ENCODE data around the gene C11orf52. TPM values are rescaled to one million over a fixed set of nuclear protein-coding genes. Genes with fewer than 3 reads are reported as not detected.

Gene C11orf52
- total RNA-seq, 1 experiment from 2014 or later = 4.0 TPM

DNA sequence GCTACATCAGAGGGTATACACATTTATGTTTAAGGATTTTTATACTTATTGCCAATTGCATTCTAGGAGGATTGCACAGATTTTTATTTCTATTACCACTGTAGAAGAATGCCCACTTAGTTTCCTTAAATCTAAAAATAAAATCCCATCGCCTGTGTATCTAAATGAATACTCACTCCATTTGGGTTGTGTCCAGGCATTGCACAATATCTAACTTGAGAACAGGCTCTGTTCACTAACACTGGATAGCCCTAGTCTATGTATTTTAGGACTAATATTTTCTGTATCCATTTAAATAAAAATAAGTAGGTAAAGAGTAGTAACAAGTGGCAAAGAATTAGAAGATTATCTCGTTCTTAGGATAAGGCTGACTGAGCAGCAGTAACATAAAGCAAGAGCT, 4.1 kb downstream of the C11orf52 start:
- Histone ChIP-seq H3K79me2 (ENCODE audit: insufficient read depth, low read length) (no peaks in the 10 kb centered on the region), H3K27me3 (ENCODE audit: insufficient read depth, low read length) (no peaks in the 10 kb centered on the region), H2BK5ac (ENCODE audit: insufficient read length, low read length) (no peak overlapping the region), H3K4ac (ENCODE audit: low read depth, low read length) (no peak overlapping the region), H4K20me1 (ENCODE audit: control insufficient read depth, insufficient read depth, insufficient read length) (no peaks in the 10 kb centered on the region), H3K56ac (ENCODE audit: insufficient read length, low read depth, low read length) (no peak overlapping the region), H2BK20ac (ENCODE audit: low read depth, low read length, poor library complexity, severe bottlenecking) (no peak overlapping the region), H2BK120ac (ENCODE audit: low read depth, low read length, poor library complexity, severe bottlenecking) (no peak overlapping the region), H3K27ac (ENCODE audit: insufficient read length, low read depth, low read length) (no peak overlapping the region), H3K23me2 (ENCODE audit: insufficient read length, low read depth, low read length, poor library complexity, severe bottlenecking) (peaks cover 5% of the 10 kb centered on the region), H2BK12ac (ENCODE audit: insufficient read length, low read depth, low read length) (no peak overlapping the region), H3K4me2 (ENCODE audit: insufficient read depth, insufficient read length, low read length) (no peak overlapping the region), H3T11ph (ENCODE audit: low read length) (no peak overlapping the region), H3K18ac (ENCODE audit: insufficient read length, low read depth, low read length) (no peak overlapping the region), H3K9me3 (ENCODE audit: control insufficient read depth, low read depth, low read length) (no peaks in the 10 kb centered on the region), H3K14ac (ENCODE audit: insufficient read depth, low read length) (no peak overlapping the region), H3K23ac (ENCODE audit: insufficient read length, low read depth, low read length) (no peak overlapping the region), H2AFZ (ENCODE audit: low read length) (no peak overlapping the region), H3K9ac (ENCODE audit: extremely low read depth, insufficient read length, low read length) (no peak overlapping the region), H4K5ac (ENCODE audit: insufficient read length, low read depth, low read length) (no peak overlapping the region), H4K8ac (replicated peaks; ENCODE audit: insufficient read length, low read depth, low read length) (no peak overlapping the region), H2AK5ac (ENCODE audit: insufficient read length, low read length) (no peak overlapping the region), H3K4me1 (ENCODE audit: insufficient read depth, low read length) (peaks cover 3% of the 10 kb centered on the region; the same call in 1 of the 2 replicates), H4K91ac (ENCODE audit: insufficient read length, low read depth, low read length) (no peak overlapping the region), H2BK15ac (ENCODE audit: low read depth, low read length) (no peak overlapping the region), H3K79me1 (ENCODE audit: insufficient read depth, low read depth, low read length, poor library complexity, severe bottlenecking) (no peaks in the 10 kb centered on the region)
- Mint-ChIP-seq H3K27me3 (ENCODE audit: low read depth) (no peaks in the 10 kb centered on the region), H3K4me1 (peaks cover 42 to 46% of the 10 kb centered on the region in 2 experiments), H3K27ac (peak overlapping the region in 2 of 3 experiments; percentile 37 to 88; a peak in 3 of 7 replicates), H3K4me3 (no peak overlapping the region), H3K9me3 (no peaks in the 10 kb centered on the region), H3K36me3 (ENCODE audit: insufficient read depth in 1 of 3, low read depth in 3 of 3) (no peaks in the 10 kb centered on the region)
- no CpG with 5 or more reads among the region's 2 CpGs for WGBS (ENCODE audit: extremely low coverage, insufficient read length, low lambda C conversion rate)
- TF ChIP-seq, protein P1, sequence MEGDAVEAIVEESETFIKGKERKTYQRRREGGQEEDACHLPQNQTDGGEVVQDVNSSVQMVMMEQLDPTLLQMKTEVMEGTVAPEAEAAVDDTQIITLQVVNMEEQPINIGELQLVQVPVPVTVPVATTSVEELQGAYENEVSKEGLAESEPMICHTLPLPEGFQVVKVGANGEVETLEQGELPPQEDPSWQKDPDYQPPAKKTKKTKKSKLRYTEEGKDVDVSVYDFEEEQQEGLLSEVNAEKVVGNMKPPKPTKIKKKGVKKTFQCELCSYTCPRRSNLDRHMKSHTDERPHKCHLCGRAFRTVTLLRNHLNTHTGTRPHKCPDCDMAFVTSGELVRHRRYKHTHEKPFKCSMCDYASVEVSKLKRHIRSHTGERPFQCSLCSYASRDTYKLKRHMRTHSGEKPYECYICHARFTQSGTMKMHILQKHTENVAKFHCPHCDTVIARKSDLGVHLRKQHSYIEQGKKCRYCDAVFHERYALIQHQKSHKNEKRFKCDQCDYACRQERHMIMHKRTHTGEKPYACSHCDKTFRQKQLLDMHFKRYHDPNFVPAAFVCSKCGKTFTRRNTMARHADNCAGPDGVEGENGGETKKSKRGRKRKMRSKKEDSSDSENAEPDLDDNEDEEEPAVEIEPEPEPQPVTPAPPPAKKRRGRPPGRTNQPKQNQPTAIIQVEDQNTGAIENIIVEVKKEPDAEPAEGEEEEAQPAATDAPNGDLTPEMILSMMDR (conservative IDR thresholded peaks at IDR 0.05) = no peak
- DNase-seq = no peak

All from H9 (cell line).